Kidney (tissue), 14 donors: Measurements from ENCODE around the gene BTG2. TPM values are rescaled to one million over a fixed set of nuclear protein-coding genes. Genes with fewer than 3 reads are reported as not detected.

Experiments used
- DNase-seq, 5 donors: peaks; one replicate each; pipeline ENCODE4 v3.0.0-alpha.2; 2013 to 2020
- FAIRE-seq: peaks from 2 replicates; lab custom pipeline; 2012; peaks lifted over from hg19 to GRCh38; lab: Jason Lieb, UNC
- H3K27ac ChIP-seq, 2 donors: one replicate each; pipeline ENCODE4 v1.7.0; 2013; ENCODE audit warnings: low read depth in 2 of 2, low read length in 2 of 2, inconsistent platforms in 1 of 2
- H3K27me3 ChIP-seq: one replicate; pipeline ENCODE4 v1.7.1; 2013; ENCODE audit warnings: low read length, inconsistent platforms; ENCODE audit not compliant: control insufficient read depth, insufficient read depth
- H3K36me3 ChIP-seq, 3 donors: one replicate each; pipeline versions ENCODE4 v1.7.0 to v1.7.1; 2013; ENCODE audit warnings: low read length in 3 of 3, control low read depth in 1 of 3, inconsistent platforms in 1 of 3; ENCODE audit not compliant: insufficient read depth in 3 of 3, control insufficient read depth in 2 of 3
- H3K4me1 ChIP-seq, 3 donors: one replicate each; pipeline versions ENCODE4 v1.7.0 to v1.7.1; 2013; ENCODE audit warnings: low read length in 3 of 3, inconsistent platforms in 1 of 3, low read depth in 1 of 3; ENCODE audit not compliant: control insufficient read depth in 2 of 3, insufficient read depth in 2 of 3
- H3K4me3 ChIP-seq, 3 donors: one replicate each; pipeline versions ENCODE4 v1.7.0 to v1.8.1; 2013; ENCODE audit warnings: low read length in 3 of 3, control low read depth in 1 of 3, inconsistent platforms in 1 of 3
- H3K9ac ChIP-seq, 3 donors: one replicate each; pipeline versions ENCODE4 v1.7.0 to v1.7.1; 2013; ENCODE audit warnings: low read length in 3 of 3, control low read depth in 1 of 3, inconsistent platforms in 1 of 3
- H3K9me3 ChIP-seq, 3 donors: one replicate each; pipeline versions ENCODE4 v1.7.0 to v1.7.1; 2013; ENCODE audit warnings: low read length in 3 of 3, control low read depth in 1 of 3, inconsistent platforms in 1 of 3; ENCODE audit not compliant: control insufficient read depth in 2 of 3, insufficient read depth in 1 of 3
- CTCF ChIP-seq: IDR thresholded peaks from 3 replicates; pipeline ENCODE4 v1.5.1; 2012; ENCODE audit warnings: mild to moderate bottlenecking, moderate library complexity, borderline replicate concordance; ENCODE audit not compliant: insufficient read depth; ENCODE audit errors: extremely low read depth
- intact Hi-C: fragments of 100-400 bp; cut with DNase I; formaldehyde crosslinking; loops from one replicate; pipeline ENCODE4 v1.11.1; 2022
- polyA plus RNA-seq: library from polyadenylated mRNA; stranded (reverse); fragments of 350-450 nt; fragmentation: Illumina TruSeq; extraction: RNeasy Lipid Tissue Mini Kit (QIAGEN cat#74804); gene quantifications from one replicate; pipeline ENCODE4 v1.2.3, GENCODE V29; 2014; ENCODE audit warnings: low read depth, low replicate concordance; ENCODE audit not compliant: insufficient read depth
- total RNA-seq: library from RNA; stranded (reverse); fragmentation: NEBNext Ultra II Directional; extraction: Animal tissue kit (Norgen Biotek cat#: 25700); gene quantifications from one replicate; pipeline ENCODE4 v1.2.1, GENCODE V29; 2021
- donor health status: control.
- donor health status: control.
- donor health status: control.
- donor health status: control.
- donor health status: control.
- donor health status: DM: yes; HTN: yes; CAD: no.
- donor health status: Normal renal cell carcinoma (clear cell type).

Gene BTG2
- total and polyA plus RNA-seq, 2 donors from 2014 or later = 59.9 to 156 TPM

GRCh38 chr1:203270448-203270847 is 34.9 kb upstream of the BTG2 start:
- H3K36me3 ChIP-seq = no peaks in the 10 kb centered on the region
- H3K27me3 ChIP-seq = no peaks in the 10 kb centered on the region
- H3K4me3 ChIP-seq = no peak overlapping the region
- peaks cover 0 to 12% (median 2%) of the 10 kb centered on the region in 3 donors for H3K4me1 ChIP-seq
- no peak overlapping the region for H3K27ac ChIP-seq
- no peak for TF ChIP-seq CTCF
- intact Hi-C loops = loop anchor here (5.0 to 10.0 kb wide), 2 partner anchors 62 to 224 kb away; partner anchors contain the start of gene OPTC
- no peak for DNase-seq
- no peaks in the 10 kb centered on the region for H3K9me3 ChIP-seq
- H3K9ac ChIP-seq = no peak overlapping the region
- FAIRE-seq = no peak

GRCh38 chr1:203271018-203271743 is 34.1 kb upstream of the BTG2 start:
- peak in 4 of 5 donors; percentile 64 to 82 (median 72) for DNase-seq
- intact Hi-C loops = loop anchor here (5.0 to 10.0 kb wide), 2 partner anchors 61 to 224 kb away; partner anchors contain the start of gene OPTC
- H3K4me1 ChIP-seq = peaks cover 0 to 12% (median 2%) of the 10 kb centered on the region in 3 donors
- H3K27me3 ChIP-seq = no peaks in the 10 kb centered on the region
- H3K4me3 ChIP-seq = no peak overlapping the region
- H3K9me3 ChIP-seq = no peaks in the 10 kb centered on the region
- no peaks in the 10 kb centered on the region for H3K36me3 ChIP-seq
- H3K27ac ChIP-seq = no peak overlapping the region
- no peak for FAIRE-seq
- peak; percentile 10 for TF ChIP-seq CTCF
- no peak overlapping the region for H3K9ac ChIP-seq

DNA sequence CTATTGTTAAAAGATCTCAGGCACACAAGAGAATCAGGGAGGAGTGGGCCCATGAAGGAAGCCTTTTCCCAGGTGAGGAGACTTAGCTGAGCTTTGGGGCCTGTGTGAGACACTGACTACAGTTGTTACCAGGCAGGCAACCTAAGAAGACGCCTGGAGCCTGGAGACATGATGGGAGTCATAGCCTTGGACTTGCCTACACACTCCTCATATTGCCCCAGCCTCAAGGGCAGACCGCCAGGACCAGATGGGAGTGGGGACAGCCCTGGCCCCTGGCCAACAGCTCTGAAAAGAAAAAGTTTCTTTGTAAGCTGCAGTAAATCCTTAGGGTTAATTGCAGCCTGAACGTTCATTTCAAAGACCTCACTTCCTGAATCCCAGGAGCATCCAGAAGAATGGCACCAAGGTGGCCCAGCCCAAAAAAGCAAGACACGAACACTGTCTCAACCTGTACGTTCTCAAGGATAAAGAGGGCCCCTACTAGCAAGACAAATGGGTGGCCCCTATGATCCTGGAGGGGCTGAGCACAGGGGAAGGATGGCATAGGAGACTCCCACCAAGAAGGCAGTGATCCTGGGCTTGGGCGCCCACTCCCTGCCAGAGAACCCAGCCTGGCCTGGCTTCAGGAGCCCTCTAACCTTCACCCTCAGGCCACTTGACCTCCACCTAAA is 33.2 kb upstream of the BTG2 start:
- Histone ChIP-seq H3K9ac (no peak overlapping the region), H3K4me1 (peaks cover 0 to 12% (median 2%) of the 10 kb centered on the region in 3 donors), H3K36me3 (no peaks in the 10 kb centered on the region), H3K4me3 (no peak overlapping the region), H3K27me3 (no peaks in the 10 kb centered on the region), H3K9me3 (no peaks in the 10 kb centered on the region), H3K27ac (no peak overlapping the region)
- no peak for FAIRE-seq
- TF ChIP-seq CTCF = no peak
- intact Hi-C loops = loop anchor here (5.0 to 10.0 kb wide), 2 partner anchors 60 to 223 kb away; partner anchors contain the start of gene OPTC
- DNase-seq = peak in 3 of 5 donors; percentile 44 to 75 (median 74)
